ENCODE data around the gene KDM4E.

KDM4E gene

DNA sequence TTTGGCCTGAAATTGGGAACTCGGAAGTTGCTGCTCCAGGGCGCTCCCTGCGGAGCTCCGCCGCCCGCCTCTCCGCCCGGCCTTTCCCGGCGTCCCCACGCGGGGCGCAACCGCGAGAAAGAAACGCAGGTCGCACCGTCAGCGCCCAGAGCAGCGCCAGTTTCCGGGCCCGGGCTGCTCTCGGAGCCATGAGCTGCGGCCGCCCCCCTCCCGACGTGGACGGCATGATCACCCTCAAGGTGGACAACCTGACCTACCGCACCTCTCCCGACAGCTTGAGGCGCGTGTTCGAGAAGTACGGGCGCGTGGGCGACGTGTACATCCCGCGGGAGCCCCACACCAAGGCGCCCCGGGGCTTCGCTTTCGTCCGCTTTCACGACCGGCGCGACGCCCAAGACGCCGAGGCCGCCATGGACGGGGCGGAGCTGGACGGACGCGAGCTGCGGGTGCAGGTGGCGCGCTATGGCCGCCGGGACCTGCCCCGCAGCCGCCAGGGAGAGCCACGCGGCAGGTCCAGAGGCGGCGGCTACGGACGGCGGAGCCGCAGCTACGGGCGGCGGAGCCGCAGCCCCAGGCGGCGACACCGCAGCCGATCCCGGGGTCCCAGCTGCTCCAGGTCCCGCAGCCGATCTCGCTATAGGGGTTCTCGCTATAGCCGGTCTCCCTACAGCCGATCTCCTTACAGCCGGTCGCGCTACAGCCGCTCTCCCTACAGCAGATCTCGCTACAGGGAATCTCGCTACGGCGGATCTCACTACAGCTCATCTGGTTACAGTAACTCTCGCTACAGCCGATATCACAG, 42.2 kb downstream of the KDM4E start:
- TF ChIP-seq, protein P1, sequence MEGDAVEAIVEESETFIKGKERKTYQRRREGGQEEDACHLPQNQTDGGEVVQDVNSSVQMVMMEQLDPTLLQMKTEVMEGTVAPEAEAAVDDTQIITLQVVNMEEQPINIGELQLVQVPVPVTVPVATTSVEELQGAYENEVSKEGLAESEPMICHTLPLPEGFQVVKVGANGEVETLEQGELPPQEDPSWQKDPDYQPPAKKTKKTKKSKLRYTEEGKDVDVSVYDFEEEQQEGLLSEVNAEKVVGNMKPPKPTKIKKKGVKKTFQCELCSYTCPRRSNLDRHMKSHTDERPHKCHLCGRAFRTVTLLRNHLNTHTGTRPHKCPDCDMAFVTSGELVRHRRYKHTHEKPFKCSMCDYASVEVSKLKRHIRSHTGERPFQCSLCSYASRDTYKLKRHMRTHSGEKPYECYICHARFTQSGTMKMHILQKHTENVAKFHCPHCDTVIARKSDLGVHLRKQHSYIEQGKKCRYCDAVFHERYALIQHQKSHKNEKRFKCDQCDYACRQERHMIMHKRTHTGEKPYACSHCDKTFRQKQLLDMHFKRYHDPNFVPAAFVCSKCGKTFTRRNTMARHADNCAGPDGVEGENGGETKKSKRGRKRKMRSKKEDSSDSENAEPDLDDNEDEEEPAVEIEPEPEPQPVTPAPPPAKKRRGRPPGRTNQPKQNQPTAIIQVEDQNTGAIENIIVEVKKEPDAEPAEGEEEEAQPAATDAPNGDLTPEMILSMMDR (conservative IDR thresholded peaks at IDR 0.05) = peak; percentile 72
- H3K27ac ChIP-seq = peak overlapping the region; percentile 96

DNA sequence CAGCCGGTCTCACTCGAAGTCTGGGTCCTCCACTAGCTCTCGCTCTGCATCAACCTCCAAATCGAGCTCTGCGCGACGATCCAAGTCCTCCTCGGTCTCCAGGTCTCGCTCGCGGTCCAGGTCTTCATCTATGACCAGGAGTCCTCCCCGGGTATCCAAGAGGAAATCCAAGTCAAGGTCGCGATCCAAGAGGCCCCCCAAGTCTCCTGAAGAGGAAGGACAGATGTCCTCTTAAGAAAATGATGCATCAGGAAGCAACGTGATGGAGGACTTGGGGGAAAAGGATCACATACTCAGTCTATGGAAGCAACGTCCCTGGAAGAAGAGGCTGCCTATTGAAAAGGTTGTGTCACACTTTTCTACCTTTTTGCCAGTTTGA, 42.8 kb downstream of the KDM4E start:
- H3K27ac ChIP-seq = peak overlapping the region; percentile 96
- TF ChIP-seq, protein P1 (conservative IDR thresholded peaks at IDR 0.05) = no peak

DNA sequence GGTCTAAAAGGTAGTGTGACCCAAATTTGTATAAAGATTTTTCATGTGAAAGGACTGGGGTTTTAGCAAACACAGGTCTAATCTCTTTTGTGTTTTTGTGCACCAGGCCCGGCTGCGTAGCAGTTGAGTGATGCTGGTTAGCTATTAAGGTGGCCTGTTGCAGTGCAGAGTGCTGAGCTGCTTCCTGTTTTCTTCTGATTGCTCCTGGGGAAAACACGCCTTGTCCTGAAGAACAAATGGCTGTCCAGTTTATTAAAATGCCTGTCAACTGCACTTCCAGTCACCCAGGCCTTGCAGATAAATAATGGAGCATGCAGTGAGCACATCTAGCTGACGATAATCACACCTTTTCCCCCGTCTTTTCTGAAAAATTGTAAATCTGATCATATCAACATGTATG, 43.5 kb downstream of the KDM4E start:
- TF ChIP-seq, protein P1 (conservative IDR thresholded peaks at IDR 0.05) = no peak
- peak overlapping the region; percentile 96 for H3K27ac ChIP-seq

GRCh38 chr11:95070471-95070870, 45.4 kb downstream of the KDM4E start:
- TF ChIP-seq, protein P1 (conservative IDR thresholded peaks at IDR 0.05) = no peak
- no peak overlapping the region for H3K27ac ChIP-seq

- H3K27ac ChIP-seq = peak overlapping the region; percentile 86
These were observed 47.9 kb downstream of the KDM4E start for GRCh38 chr11:95072948-95073347.

GRCh38 chr11:95074792-95075563, 49.9 kb downstream of the KDM4E start:
- TF ChIP-seq, protein P1 (conservative IDR thresholded peaks at IDR 0.05) = no peak
- peak overlapping the region; percentile 86 for H3K27ac ChIP-seq

More at GRCh38 chr11:95072948-95073347, 47.9 kb downstream of the KDM4E start:
- TF ChIP-seq, protein P1 (conservative IDR thresholded peaks at IDR 0.05) = no peak

- TF ChIP-seq, protein P1 (conservative IDR thresholded peaks at IDR 0.05) = no peak
- peak overlapping the region; percentile 86; the same call in 1 of the 2 replicates for H3K27ac ChIP-seq
These were observed 51.4 kb downstream of the KDM4E start for GRCh38 chr11:95076416-95076815.

Measured in VCaP (cell line).